PC-9 (cell line): ENCODE measurements around the gene AGBL4. TPM values are rescaled to one million over a fixed set of nuclear protein-coding genes. Genes with fewer than 3 reads are reported as not detected.

Experiments
- BruUV-seq: library from RNA; stranded (reverse); fragments of 400-500 nt; replicated peaks from 2 replicates; lab custom pipeline; 2021; lab: Mats Ljungman, UMichigan
- CTCF ChIA-PET: fragments of 300-600 bp; sonication (Branson Sonifier 250); formaldehyde crosslinking; loops from one replicate; lab custom pipeline; 2022; ENCODE audit warnings: antibody characterized with exemption; lab: Charles Lee
- POLR2A ChIA-PET: fragments of 300-600 bp; sonication (Branson Sonifier 250); formaldehyde crosslinking; loops from one replicate; lab custom pipeline; 2022; ENCODE audit warnings: antibody characterized with exemption; ENCODE audit not compliant: unreplicated experiment; lab: Charles Lee
- DNase-seq, 2 experiments: peaks; one replicate each; pipeline versions ENCODE4 v3.0.0 to v3.0.0-alpha.2; 2015 to 2022; ENCODE audit warnings: mixed read lengths in 1 of 2
- H2AFZ ChIP-seq: fragments of 200-600 bp; sonication (generic); 2 replicates; pipeline ENCODE4 v1.8.1; 2017; ENCODE audit warnings: antibody characterized with exemption
- H3F3A ChIP-seq: fragments of 200-600 bp; sonication (generic); 2 replicates; pipeline ENCODE4 v1.8.1; 2017; ENCODE audit warnings: antibody characterized with exemption, mild to moderate bottlenecking, low read depth; ENCODE audit not compliant: insufficient read depth
- H3K27ac ChIP-seq: fragments of 200-600 bp; sonication (generic); 2 replicates; pipeline ENCODE4 v1.6.1; 2016; ENCODE audit warnings: mixed run types
- H3K27me3 ChIP-seq: fragments of 200-600 bp; sonication (generic); 2 replicates; pipeline ENCODE4 v1.6.1; 2016; ENCODE audit warnings: low read depth, mixed run types; ENCODE audit not compliant: insufficient read depth
- H3K36me3 ChIP-seq: fragments of 200-600 bp; sonication (generic); 2 replicates; pipeline ENCODE4 v1.6.1; 2016; ENCODE audit warnings: low read depth, mixed run types
- H3K4me1 ChIP-seq: fragments of 200-600 bp; sonication (generic); replicated peaks from 2 replicates; pipeline ENCODE4 v1.6.1; 2016; ENCODE audit warnings: mixed run types; ENCODE audit not compliant: insufficient read depth
- H3K4me2 ChIP-seq: fragments of 200-600 bp; sonication (generic); 2 replicates; pipeline ENCODE4 v1.6.1; 2017; ENCODE audit warnings: mixed run types
- H3K4me3 ChIP-seq: fragments of 200-600 bp; sonication (generic); 2 replicates; pipeline ENCODE4 v1.6.1; 2016; ENCODE audit warnings: mixed run types
- H3K79me2 ChIP-seq: fragments of 200-600 bp; sonication (generic); 2 replicates; pipeline ENCODE4 v1.6.1; 2017; ENCODE audit warnings: low read depth, mixed run types
- H3K9me2 ChIP-seq: fragments of 200-600 bp; sonication (generic); 2 replicates; pipeline ENCODE4 v1.8.1; 2017; ENCODE audit warnings: mild to moderate bottlenecking; ENCODE audit not compliant: insufficient read depth
- H3K9me3 ChIP-seq: fragments of 200-600 bp; sonication (generic); 2 replicates; pipeline ENCODE4 v1.8.1; 2016; ENCODE audit warnings: low read depth; ENCODE audit not compliant: insufficient read depth
- H4K20me1 ChIP-seq: fragments of 200-600 bp; sonication (generic); 2 replicates; pipeline ENCODE4 v1.8.1; 2017; ENCODE audit not compliant: insufficient read depth
- CTCF ChIP-seq: fragments of 200-600 bp; sonication (generic); conservative IDR thresholded peaks from 2 replicates; pipeline ENCODE4 v1.6.1; 2017; ENCODE audit warnings: mixed run types, antibody characterized with exemption, mild to moderate bottlenecking, moderate library complexity
- EZH2 ChIP-seq: fragments of 200-600 bp; sonication (generic); IDR thresholded peaks from 2 replicates; pipeline ENCODE4 v1.8.0; 2017; ENCODE audit warnings: antibody characterized with exemption, low read depth
- intact Hi-C: fragments of 100-400 bp; cut with micrococcal nuclease; formaldehyde crosslinking; loops from one replicate; pipeline ENCODE4 v1.10.0; 2022; ENCODE audit not compliant: unreplicated experiment
- total RNA-seq: library from RNA; stranded (reverse); gene quantifications from 2 replicates; pipeline ENCODE4 v1.2.3, GENCODE V29; 2021

The AGBL4 gene
- total RNA-seq, 1 experiment from 2014 or later, result not detected

DNA sequence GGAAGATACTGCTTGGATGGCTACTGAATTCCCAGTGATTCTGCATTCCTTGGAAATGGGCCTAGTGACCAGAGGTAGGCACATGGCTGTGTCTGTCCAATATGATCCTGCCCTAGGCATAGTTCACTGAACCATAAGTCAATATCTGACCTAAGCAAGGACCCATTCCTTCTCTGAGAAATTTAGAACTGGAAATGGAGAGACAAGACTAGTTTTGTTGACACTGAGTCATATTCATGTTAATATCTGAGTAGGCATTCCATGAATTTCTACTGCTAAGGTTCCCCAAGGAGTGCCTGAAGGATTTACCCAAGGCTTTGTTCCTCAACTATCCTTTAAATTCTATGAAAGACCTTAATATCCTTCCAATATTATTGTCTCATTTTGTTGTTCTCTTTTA lies 917.3 kb downstream of the AGBL4 start:
- Histone ChIP-seq H3K4me2 (no peak overlapping the region), H3K9me3 (no peaks in the 10 kb centered on the region), H3K4me1 (no peaks in the 10 kb centered on the region), H2AFZ (no peak overlapping the region), H4K20me1 (no peaks in the 10 kb centered on the region), H3F3A (no peaks in the 10 kb centered on the region), H3K9me2 (no peaks in the 10 kb centered on the region), H3K4me3 (no peak overlapping the region), H3K36me3 (no peaks in the 10 kb centered on the region), H3K27me3 (no peaks in the 10 kb centered on the region), H3K79me2 (no peaks in the 10 kb centered on the region), H3K27ac (no peak overlapping the region)
- DNase-seq, result no peak
- TF ChIP-seq CTCF (no peak), EZH2 (no peak)
- ChIA-PET POLR2A (no interaction called here), CTCF (no interaction called here)
- intact Hi-C loops, result no loop called here
- no TSS peak for BruUV-seq

DNA sequence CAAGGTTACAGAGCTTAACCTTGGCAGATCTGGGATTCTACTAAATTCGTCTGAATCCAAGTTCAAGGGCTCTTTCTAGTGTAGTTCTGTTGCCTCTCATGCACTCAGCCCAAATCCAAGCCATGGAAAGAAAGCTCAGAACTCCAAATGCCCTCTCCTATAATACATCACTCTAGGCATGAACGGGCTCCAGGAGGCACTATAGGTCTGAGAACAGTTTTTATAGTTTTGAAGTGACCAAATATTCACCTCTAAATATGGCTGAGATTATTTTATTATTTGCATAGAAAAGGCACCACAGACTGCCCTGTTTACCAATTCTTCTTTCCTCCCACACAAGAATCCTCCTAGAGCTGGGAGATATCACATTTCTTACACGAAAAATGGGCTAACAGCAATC lies 919.2 kb downstream of the AGBL4 start:
- H3F3A ChIP-seq, result no peaks in the 10 kb centered on the region
- intact Hi-C loops, result no loop called here
- H3K4me3 ChIP-seq, result no peak overlapping the region
- H3K27me3 ChIP-seq, result no peaks in the 10 kb centered on the region
- DNase-seq, result no peak
- H3K9me3 ChIP-seq, result no peaks in the 10 kb centered on the region
- no peak overlapping the region for H3K4me2 ChIP-seq
- H4K20me1 ChIP-seq, result no peaks in the 10 kb centered on the region
- no TSS peak for BruUV-seq
- H3K79me2 ChIP-seq, result no peaks in the 10 kb centered on the region
- POLR2A ChIA-PET, result no interaction called here
- no peak overlapping the region for H3K27ac ChIP-seq
- CTCF ChIA-PET, result no interaction called here
- no peak for TF ChIP-seq EZH2
- peak; percentile 23; the same call in 1 of the 2 replicates for TF ChIP-seq CTCF
- no peak overlapping the region for H2AFZ ChIP-seq
- no peaks in the 10 kb centered on the region for H3K4me1 ChIP-seq
- no peaks in the 10 kb centered on the region for H3K36me3 ChIP-seq
- no peaks in the 10 kb centered on the region for H3K9me2 ChIP-seq

GRCh38 chr1:49102752-49103151 lies 921.0 kb downstream of the AGBL4 start:
- no peak for TF ChIP-seq CTCF
- TF ChIP-seq EZH2, result no peak
- H3K9me3 ChIP-seq, result no peaks in the 10 kb centered on the region
- no peak for DNase-seq
- H3K4me1 ChIP-seq, result no peaks in the 10 kb centered on the region
- no peaks in the 10 kb centered on the region for H3K27me3 ChIP-seq
- no peak overlapping the region for H3K27ac ChIP-seq
- H3K9me2 ChIP-seq, result no peaks in the 10 kb centered on the region
- no peaks in the 10 kb centered on the region for H3K79me2 ChIP-seq
- H3K36me3 ChIP-seq, result no peaks in the 10 kb centered on the region
- no peaks in the 10 kb centered on the region for H4K20me1 ChIP-seq
- no peaks in the 10 kb centered on the region for H3F3A ChIP-seq
- no peak overlapping the region for H2AFZ ChIP-seq
- no peak overlapping the region for H3K4me3 ChIP-seq
- H3K4me2 ChIP-seq, result no peak overlapping the region
- BruUV-seq, result no TSS peak
- ChIA-PET CTCF (no interaction called here), POLR2A (no interaction called here)
- intact Hi-C loops, result no loop called here
